ENCODE results near the gene SMARCAL1.
A peak's percentile ranks its signal among the peaks of the same experiment; 100 is the strongest.

The SMARCAL1 gene

GRCh38 chr2:216436383-216436782 lies 24.1 kb downstream of the SMARCAL1 start:
- peak; percentile 14 for DNase-seq (ENCODE audit: low read depth)

GRCh38 chr2:216441308-216442010 lies 29.2 kb downstream of the SMARCAL1 start:
- TF ChIP-seq CTCF (conservative IDR thresholded peaks at IDR 0.05; ENCODE audit: low read depth, low read length): no peak

More at GRCh38 chr2:216436383-216436782, 24.1 kb downstream of the SMARCAL1 start:
- no peak for TF ChIP-seq CTCF (conservative IDR thresholded peaks at IDR 0.05; ENCODE audit: low read depth, low read length)
- H3K4me3 ChIP-seq (ENCODE audit: low read depth, low read length): no peak overlapping the region

GRCh38 chr2:216445501-216445900 lies 33.2 kb downstream of the SMARCAL1 start:
- no peak for DNase-seq (ENCODE audit: low read depth)
- no peak overlapping the region for H3K4me3 ChIP-seq (ENCODE audit: low read depth, low read length)
- TF ChIP-seq CTCF (conservative IDR thresholded peaks at IDR 0.05; ENCODE audit: low read depth, low read length): no peak

More at GRCh38 chr2:216441308-216442010, 29.2 kb downstream of the SMARCAL1 start:
- no peak for DNase-seq (ENCODE audit: low read depth)
- no peak overlapping the region for H3K4me3 ChIP-seq (ENCODE audit: low read depth, low read length)

- TF ChIP-seq CTCF (conservative IDR thresholded peaks at IDR 0.05; ENCODE audit: low read depth, low read length): no peak
- no peak overlapping the region for H3K4me3 ChIP-seq (ENCODE audit: low read depth, low read length)
- no peak for DNase-seq (ENCODE audit: low read depth)
Observed at GRCh38 chr2:216446343-216446742, 34.1 kb downstream of the SMARCAL1 start.

GRCh38 chr2:216447293-216447692 lies 35.0 kb downstream of the SMARCAL1 start:
- DNase-seq (ENCODE audit: low read depth): no peak
- TF ChIP-seq CTCF (conservative IDR thresholded peaks at IDR 0.05; ENCODE audit: low read depth, low read length): no peak
- H3K4me3 ChIP-seq (ENCODE audit: low read depth, low read length): no peak overlapping the region

- DNase-seq (ENCODE audit: low read depth): no peak
- no peak for TF ChIP-seq CTCF (conservative IDR thresholded peaks at IDR 0.05; ENCODE audit: low read depth, low read length)
- no peak overlapping the region for H3K4me3 ChIP-seq (ENCODE audit: low read depth, low read length)
Observed at GRCh38 chr2:216448829-216449228, 36.5 kb downstream of the SMARCAL1 start.

GRCh38 chr2:216450346-216450745 lies 38.1 kb downstream of the SMARCAL1 start:
- no peak for DNase-seq (ENCODE audit: low read depth)
- no peak for TF ChIP-seq CTCF (conservative IDR thresholded peaks at IDR 0.05; ENCODE audit: low read depth, low read length)
- H3K4me3 ChIP-seq (ENCODE audit: low read depth, low read length): no peak overlapping the region

Data from choroid plexus epithelial cell (primary cell).